Astrocyte of the cerebellum (primary cell): ENCODE measurements around the gene ADAMTSL3.

ENCODE experiments used
- DNase-seq: peaks from one replicate; pipeline ENCODE4 v3.0.0-alpha.2; 2011; ENCODE audit warnings: low read depth
- H3K4me3 ChIP-seq: 2 replicates; pipeline ENCODE4 v1.5.1; 2011; ENCODE audit warnings: mild to moderate bottlenecking, low read depth, low read length, moderate library complexity
- in situ Hi-C: cut with HindIII; loops from 2 replicates; pipeline ENCODE4 v1.10.0; 2017; ENCODE audit warnings: low sequenced_read_pairs
- TF ChIP-seq, protein P1 (sequence below): IDR thresholded peaks from 2 replicates; pipeline ENCODE4 v1.5.1; 2012; ENCODE audit warnings: low read length, low read depth, moderate library complexity, mild to moderate bottlenecking; ENCODE audit errors: missing control alignments

ADAMTSL3 gene

DNA sequence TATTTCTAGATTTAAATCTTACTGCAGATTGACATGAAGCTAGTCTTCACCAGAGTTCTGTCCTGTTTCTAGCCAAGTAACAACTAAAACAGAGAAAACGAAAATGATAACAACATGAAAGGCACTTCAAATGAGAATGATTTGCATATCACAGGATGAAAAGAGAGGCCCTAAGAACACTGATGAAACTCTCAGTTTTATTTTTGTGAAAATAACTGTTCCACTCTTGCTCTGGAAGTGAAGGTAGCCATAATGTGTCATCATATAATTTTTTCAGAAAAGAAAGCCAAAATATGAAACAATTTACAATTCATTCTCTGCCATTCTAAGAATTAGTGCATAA is 274.4 kb downstream of the ADAMTSL3 start:
- in situ Hi-C loops, result no loop called here
- no peak overlapping the region for H3K4me3 ChIP-seq
- no peak for DNase-seq
- TF ChIP-seq, protein P1, sequence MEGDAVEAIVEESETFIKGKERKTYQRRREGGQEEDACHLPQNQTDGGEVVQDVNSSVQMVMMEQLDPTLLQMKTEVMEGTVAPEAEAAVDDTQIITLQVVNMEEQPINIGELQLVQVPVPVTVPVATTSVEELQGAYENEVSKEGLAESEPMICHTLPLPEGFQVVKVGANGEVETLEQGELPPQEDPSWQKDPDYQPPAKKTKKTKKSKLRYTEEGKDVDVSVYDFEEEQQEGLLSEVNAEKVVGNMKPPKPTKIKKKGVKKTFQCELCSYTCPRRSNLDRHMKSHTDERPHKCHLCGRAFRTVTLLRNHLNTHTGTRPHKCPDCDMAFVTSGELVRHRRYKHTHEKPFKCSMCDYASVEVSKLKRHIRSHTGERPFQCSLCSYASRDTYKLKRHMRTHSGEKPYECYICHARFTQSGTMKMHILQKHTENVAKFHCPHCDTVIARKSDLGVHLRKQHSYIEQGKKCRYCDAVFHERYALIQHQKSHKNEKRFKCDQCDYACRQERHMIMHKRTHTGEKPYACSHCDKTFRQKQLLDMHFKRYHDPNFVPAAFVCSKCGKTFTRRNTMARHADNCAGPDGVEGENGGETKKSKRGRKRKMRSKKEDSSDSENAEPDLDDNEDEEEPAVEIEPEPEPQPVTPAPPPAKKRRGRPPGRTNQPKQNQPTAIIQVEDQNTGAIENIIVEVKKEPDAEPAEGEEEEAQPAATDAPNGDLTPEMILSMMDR, result no peak

DNA sequence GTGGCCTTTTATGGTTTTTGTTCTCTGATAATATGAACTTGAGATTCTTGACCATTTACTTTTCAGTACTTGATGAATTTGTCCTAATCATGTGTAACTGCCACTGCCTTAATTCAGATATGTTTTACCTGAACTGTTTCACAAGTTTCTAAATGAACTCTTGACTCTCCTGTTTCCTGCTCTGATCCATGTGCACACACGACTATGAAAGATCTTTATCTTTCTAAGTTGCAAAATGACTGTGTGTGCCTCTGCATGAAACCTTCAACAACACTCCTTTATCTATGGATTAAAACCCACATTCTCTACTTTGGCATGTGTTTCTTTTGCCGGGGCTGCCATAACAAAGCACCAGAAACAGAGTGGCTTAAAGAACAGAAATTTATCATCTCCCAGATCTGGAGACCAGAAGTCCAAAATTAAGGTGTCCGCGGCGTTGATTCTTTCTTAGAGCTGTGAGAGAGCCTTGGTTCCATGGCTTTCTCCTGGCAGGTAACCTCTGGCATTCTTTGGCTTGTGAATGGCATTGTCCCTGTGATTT is 275.0 kb downstream of the ADAMTSL3 start:
- H3K4me3 ChIP-seq, result no peak overlapping the region
- in situ Hi-C loops, result no loop called here
- no peak for DNase-seq
- TF ChIP-seq, protein P1, result no peak

DNA sequence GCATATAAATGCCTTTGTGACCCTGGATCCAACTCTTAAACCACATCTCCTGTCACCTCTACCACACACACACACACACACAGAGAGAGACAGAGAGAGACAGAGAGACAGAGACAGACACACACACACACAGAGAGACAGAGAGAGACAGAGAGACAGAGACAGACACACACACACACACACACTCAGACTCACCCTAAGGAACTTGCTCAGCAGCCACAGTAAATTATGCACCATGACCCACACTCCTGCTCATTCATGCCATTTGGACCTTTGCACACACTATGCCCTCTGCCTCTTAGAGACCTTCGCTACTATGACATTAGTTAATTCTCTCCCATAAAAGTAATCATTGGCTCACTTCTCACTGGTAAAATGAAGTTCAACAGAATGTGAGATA is 275.7 kb downstream of the ADAMTSL3 start:
- no peak overlapping the region for H3K4me3 ChIP-seq
- DNase-seq, result no peak
- TF ChIP-seq, protein P1, result no peak
- in situ Hi-C loops, result no loop called here

DNA sequence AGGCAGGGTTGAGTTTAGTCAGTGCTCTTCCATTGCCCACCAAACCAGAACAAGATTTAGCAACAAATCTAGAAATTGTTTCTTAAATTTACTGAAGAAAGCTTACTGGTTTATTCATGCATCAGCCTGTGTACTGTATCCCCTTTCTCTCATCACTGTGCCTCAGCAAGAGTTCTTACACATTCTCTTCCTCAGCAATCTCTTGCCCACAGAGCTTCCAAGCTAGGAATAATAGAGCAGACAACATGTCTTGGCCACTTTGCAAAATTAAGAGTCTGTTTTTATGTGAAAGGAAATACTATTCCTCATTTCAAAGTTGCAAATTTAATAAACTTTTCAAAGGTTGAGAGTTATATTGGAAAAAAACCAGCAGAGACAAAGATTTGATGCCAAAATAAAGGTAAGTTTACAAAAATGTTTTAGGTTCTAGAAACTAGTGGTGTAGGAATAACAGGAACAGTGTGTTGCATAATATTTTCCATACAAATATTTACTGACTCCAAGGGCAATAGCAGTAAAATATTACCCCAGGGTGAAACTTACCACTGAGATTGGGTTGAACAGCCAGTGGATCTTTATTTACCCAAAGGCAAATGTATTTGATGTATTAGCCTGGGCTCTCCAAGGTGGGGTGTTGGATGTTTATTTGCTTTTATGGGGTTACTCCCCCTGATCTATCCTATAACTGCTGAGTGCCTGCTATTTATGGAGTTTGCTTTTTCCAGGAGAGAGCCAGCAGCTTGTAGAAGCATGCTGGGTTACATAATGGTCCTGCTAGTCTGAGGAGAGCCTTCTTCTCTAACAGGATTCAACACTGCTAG is 276.7 kb downstream of the ADAMTSL3 start:
- no peak for DNase-seq
- H3K4me3 ChIP-seq, result no peak overlapping the region
- TF ChIP-seq, protein P1, result no peak
- in situ Hi-C loops, result no loop called here

DNA sequence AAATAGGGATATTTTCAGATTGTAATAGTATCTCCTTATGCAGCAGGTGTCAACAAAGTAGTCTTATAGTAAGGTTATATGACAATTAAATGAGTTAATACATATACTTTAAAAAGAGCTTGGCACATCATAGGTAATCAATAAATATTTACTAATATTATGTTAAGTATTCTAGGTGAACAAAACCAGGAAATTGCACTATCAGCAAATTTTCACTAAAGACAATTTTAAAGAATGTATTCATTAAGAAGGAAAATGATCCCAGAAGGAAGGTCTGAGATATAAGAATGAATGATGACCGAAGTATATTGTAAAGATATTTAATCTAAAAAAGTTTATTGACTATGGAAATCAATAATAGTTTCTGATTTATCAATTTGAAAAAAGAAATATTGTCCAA is 281.9 kb downstream of the ADAMTSL3 start:
- DNase-seq, result no peak
- in situ Hi-C loops, result no loop called here
- H3K4me3 ChIP-seq, result no peak overlapping the region
- TF ChIP-seq, protein P1, result no peak

DNA sequence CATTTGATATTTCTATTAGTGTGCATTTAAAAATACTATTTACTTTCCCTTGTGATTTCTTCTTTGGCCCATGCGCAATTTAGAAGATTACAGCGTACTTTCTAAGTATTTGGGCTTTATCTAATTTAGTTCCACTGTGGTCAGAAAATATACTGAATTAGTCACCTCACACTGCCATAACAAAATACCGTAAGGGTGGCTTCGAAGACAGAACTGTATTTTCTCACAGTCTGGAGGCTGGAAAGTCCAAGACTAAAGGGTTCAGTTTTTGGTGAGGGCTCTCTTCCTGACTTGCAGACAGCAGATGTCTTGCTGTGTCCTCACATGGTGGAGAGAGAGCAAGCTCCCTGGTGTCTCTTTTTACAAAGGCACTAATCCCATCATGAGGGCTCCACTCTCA is 286.2 kb downstream of the ADAMTSL3 start:
- in situ Hi-C loops, result no loop called here
- no peak for DNase-seq
- TF ChIP-seq, protein P1, result no peak

DNA sequence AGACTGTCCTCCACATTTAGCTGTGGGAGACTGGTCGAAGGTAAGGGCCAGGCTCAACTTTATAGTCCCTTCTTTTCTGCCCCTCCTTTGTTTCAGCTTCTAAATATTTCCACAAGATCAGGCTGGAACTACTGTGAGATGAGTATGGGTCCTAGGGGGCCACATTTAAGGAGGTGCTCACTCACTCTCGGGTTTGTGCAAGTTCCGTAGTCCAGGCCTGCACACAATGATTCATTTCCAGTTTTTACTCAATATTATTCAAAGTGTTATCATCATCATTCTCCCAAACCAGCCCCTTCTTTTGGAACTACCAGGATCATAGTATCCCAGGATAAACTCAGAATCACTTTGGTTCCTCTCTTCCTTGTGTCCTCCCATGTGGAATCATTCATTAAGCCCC is 289.1 kb downstream of the ADAMTSL3 start:
- H3K4me3 ChIP-seq, result no peak overlapping the region
- TF ChIP-seq, protein P1, result no peak
- no peak for DNase-seq
- in situ Hi-C loops, result no loop called here

More for the DNA sequence above, 286.2 kb downstream of the ADAMTSL3 start:
- H3K4me3 ChIP-seq, result no peak overlapping the region
